Liver (tissue), 3 donors: ENCODE measurements around the gene TMEM79.

ENCODE experiments used
- ATF3 ChIP-seq: IDR thresholded peaks from 2 replicates; pipeline ENCODE4 v1.6.1; 2016; ENCODE audit warnings: antibody characterized with exemption
- CTCF ChIP-seq: fragments of 150-350 bp; IDR thresholded peaks from 2 replicates; pipeline ENCODE4 v1.5.1; 2017; ENCODE audit warnings: improper control_type of control experiment, low read depth, low read length; ENCODE audit not compliant: missing input control
- EGR1 ChIP-seq, 2 donors: IDR thresholded peaks; 2 replicates each; pipeline ENCODE4 v1.6.1; 2016 to 2018; ENCODE audit warnings: antibody characterized with exemption in 2 of 2, low read depth in 2 of 2
- GABPA ChIP-seq, 2 donors: IDR thresholded peaks in 1 of 2; conservative IDR thresholded peaks in 1 of 2; 2 replicates each; pipeline ENCODE4 v1.6.1; 2016; ENCODE audit warnings: antibody characterized with exemption in 2 of 2, mild to moderate bottlenecking in 1 of 2, moderate library complexity in 1 of 2
- HNF4A ChIP-seq, 2 donors: conservative IDR thresholded peaks; 2 replicates each; pipeline ENCODE4 v1.6.1; 2016; ENCODE audit warnings: antibody characterized with exemption in 2 of 2, mild to moderate bottlenecking in 2 of 2
- JUND ChIP-seq, 2 donors: IDR thresholded peaks; 2 replicates each; pipeline ENCODE4 v1.6.1; 2016; ENCODE audit warnings: antibody characterized with exemption in 2 of 2
- MAX ChIP-seq: IDR thresholded peaks from 2 replicates; pipeline ENCODE4 v1.6.1; 2016; ENCODE audit warnings: antibody characterized with exemption
- REST ChIP-seq: IDR thresholded peaks from 2 replicates; pipeline ENCODE4 v1.6.1; 2016; ENCODE audit warnings: antibody characterized with exemption, mild to moderate bottlenecking
- RXRA ChIP-seq, 2 donors: IDR thresholded peaks; 2 replicates each; pipeline ENCODE4 v1.6.1; 2017 to 2018; ENCODE audit warnings: antibody characterized with exemption in 2 of 2, mild to moderate bottlenecking in 1 of 2
- SP1 ChIP-seq: IDR thresholded peaks from 2 replicates; pipeline ENCODE4 v1.6.1; 2018; ENCODE audit warnings: antibody characterized with exemption, mild to moderate bottlenecking
- TAF1 ChIP-seq: conservative IDR thresholded peaks from 2 replicates; pipeline ENCODE4 v1.6.1; 2016; ENCODE audit warnings: antibody characterized with exemption, mild to moderate bottlenecking
- YY1 ChIP-seq: IDR thresholded peaks from 2 replicates; pipeline ENCODE4 v1.6.1; 2016; ENCODE audit warnings: antibody characterized with exemption, mild to moderate bottlenecking
- donor health status: healthy.
- donor health status: healthy.

GRCh38 chr1:156251527-156251926 lies 32.6 kb upstream of the TMEM79 start:
- no peak for TF ChIP-seq CTCF
- TF ChIP-seq YY1 = no peak
- TF ChIP-seq HNF4A (conservative IDR thresholded peaks at IDR 0.05) = no peak
- TF ChIP-seq GABPA (IDR thresholded peaks at IDR 0.05 in 1 of 2, conservative IDR thresholded peaks at IDR 0.05 in 1 of 2) = no peak
- TF ChIP-seq TAF1 = no peak
- TF ChIP-seq ATF3 = no peak
- no peak for TF ChIP-seq RXRA (IDR thresholded peaks at IDR 0.05)
- TF ChIP-seq SP1 = no peak
- no peak for TF ChIP-seq MAX
- TF ChIP-seq EGR1 (IDR thresholded peaks at IDR 0.05; ENCODE audit: low read depth in 2 of 2) = no peak
- no peak for TF ChIP-seq JUND (IDR thresholded peaks at IDR 0.05)
- no peak for TF ChIP-seq REST
